GM12892 (cell line): ENCODE data around the gene DDX51.

Experiments used
- POLR2AphosphoS5 ChIP-seq: IDR thresholded peaks from 2 replicates; pipeline ENCODE4 v1.6.1; 2011; ENCODE audit warnings: low read depth, low read length, control low read depth
- TAF1 ChIP-seq: IDR thresholded peaks from 2 replicates; pipeline ENCODE4 v1.6.1; 2011; ENCODE audit warnings: low read depth, mild to moderate bottlenecking, control low read depth, low read length, borderline replicate concordance

GRCh38 chr12:132100306-132101065 lies 43.6 kb downstream of the DDX51 start:
- TF ChIP-seq TAF1 (no peak), POLR2AphosphoS5 (no peak)
